ENCODE measurements around the gene TOR1AIP2. TPM values are rescaled to one million over a fixed set of nuclear protein-coding genes. Genes with fewer than 3 reads are reported as not detected.

TOR1AIP2 gene
- total RNA-seq, 4 donors from 2014 or later = 45.4 to 314 (median 218) TPM

GRCh38 chr1:179818260-179818659, 59.3 kb downstream of the TOR1AIP2 start:
- DNase-seq = peak in 1 of 3 donors; percentile 3
- H3K9me3 ChIP-seq = no peaks in the 10 kb centered on the region
- peak overlapping the region in 1 of 4 donors; percentile 16 for H3K27ac ChIP-seq
- H3K4me3 ChIP-seq = no peak overlapping the region
- H3K36me3 ChIP-seq = no peaks in the 10 kb centered on the region
- no peaks in the 10 kb centered on the region for H3K27me3 ChIP-seq
- peaks cover 3 to 14% (median 8%) of the 10 kb centered on the region in 4 donors for H3K4me1 ChIP-seq
- TF ChIP-seq CTCF (IDR thresholded peaks at IDR 0.05) (no peak), POLR2A (IDR thresholded peaks at IDR 0.05) (no peak)

- Histone ChIP-seq H3K4me3 (no peak overlapping the region), H3K9me3 (no peaks in the 10 kb centered on the region), H3K27me3 (no peaks in the 10 kb centered on the region), H3K36me3 (no peaks in the 10 kb centered on the region), H3K27ac (no peak overlapping the region), H3K4me1 (peaks cover 3 to 14% (median 8%) of the 10 kb centered on the region in 4 donors)
- no peak for TF ChIP-seq POLR2A (IDR thresholded peaks at IDR 0.05)
- TF ChIP-seq CTCF (IDR thresholded peaks at IDR 0.05) = no peak
- peak in 1 of 3 donors; percentile 47 for DNase-seq
These were observed 59.8 kb downstream of the TOR1AIP2 start for GRCh38 chr1:179817789-179818188.

- DNase-seq = peak in 1 of 3 donors; percentile 25
These were observed 60.5 kb downstream of the TOR1AIP2 start for GRCh38 chr1:179817056-179817455.

GRCh38 chr1:179816196-179816960, 61.2 kb downstream of the TOR1AIP2 start:
- Histone ChIP-seq H3K4me1 (peaks cover 3 to 14% (median 8%) of the 10 kb centered on the region in 4 donors), H3K4me3 (no peak overlapping the region), H3K27ac (no peak overlapping the region), H3K36me3 (no peaks in the 10 kb centered on the region), H3K27me3 (no peaks in the 10 kb centered on the region), H3K9me3 (no peaks in the 10 kb centered on the region)
- no peak for DNase-seq
- TF ChIP-seq CTCF (IDR thresholded peaks at IDR 0.05) (no peak), POLR2A (IDR thresholded peaks at IDR 0.05) (no peak)

More at GRCh38 chr1:179817056-179817455, 60.5 kb downstream of the TOR1AIP2 start:
- Histone ChIP-seq H3K27me3 (no peaks in the 10 kb centered on the region), H3K27ac (no peak overlapping the region), H3K9me3 (no peaks in the 10 kb centered on the region), H3K4me1 (peaks cover 3 to 14% (median 8%) of the 10 kb centered on the region in 4 donors), H3K4me3 (no peak overlapping the region), H3K36me3 (no peaks in the 10 kb centered on the region)
- TF ChIP-seq POLR2A (IDR thresholded peaks at IDR 0.05) (no peak), CTCF (IDR thresholded peaks at IDR 0.05) (no peak)

- TF ChIP-seq CTCF (IDR thresholded peaks at IDR 0.05) = no peak
- DNase-seq = no peak
- H3K36me3 ChIP-seq = no peaks in the 10 kb centered on the region
- no peaks in the 10 kb centered on the region for H3K9me3 ChIP-seq
- peak overlapping the region in 1 of 4 donors; percentile 35 for H3K27ac ChIP-seq
- peaks cover 3 to 14% (median 8%) of the 10 kb centered on the region in 4 donors for H3K4me1 ChIP-seq
- no peaks in the 10 kb centered on the region for H3K27me3 ChIP-seq
- H3K4me3 ChIP-seq = peak overlapping the region; percentile 28 to 54 (median 43)
These were observed 62.0 kb downstream of the TOR1AIP2 start for GRCh38 chr1:179815641-179816040.
